Trophoblast cell (in vitro differentiated cells and primary cell): Measurements from ENCODE around the gene WIPF2.
"Not testable (repeated sequence)": the region's sequence is repeated elsewhere in the genome, so short reads cannot be mapped to it uniquely, and the experiment has no call there.

Experiments
- DNase-seq, 2 donors: peaks; one replicate each; pipeline ENCODE4 v3.0.0-alpha.2; 2016
- H2AFZ ChIP-seq: 2 replicates; pipeline ENCODE4 v1.6.1; 2013; ENCODE audit warnings: low read length, moderate library complexity, mild to moderate bottlenecking; ENCODE audit not compliant: insufficient read depth, poor library complexity
- H2AK5ac ChIP-seq: 2 replicates; pipeline ENCODE4 v1.6.1; 2013; ENCODE audit warnings: mild to moderate bottlenecking, low read length
- H2BK120ac ChIP-seq: 2 replicates; pipeline ENCODE4 v1.6.1; 2013; ENCODE audit warnings: low read length, mild to moderate bottlenecking, moderate library complexity; ENCODE audit not compliant: insufficient read depth, poor library complexity
- H2BK12ac ChIP-seq: 2 replicates; pipeline ENCODE4 v1.6.1; 2013; ENCODE audit warnings: mild to moderate bottlenecking, low read length, moderate library complexity
- H2BK5ac ChIP-seq: 2 replicates; pipeline ENCODE4 v1.6.1; 2013; ENCODE audit warnings: low read length, low read depth, moderate library complexity, mild to moderate bottlenecking; ENCODE audit not compliant: poor library complexity
- H3K14ac ChIP-seq: 2 replicates; pipeline ENCODE4 v1.6.1; 2013; ENCODE audit warnings: mild to moderate bottlenecking, low read length
- H3K18ac ChIP-seq: 2 replicates; pipeline ENCODE4 v1.6.1; 2013; ENCODE audit warnings: mild to moderate bottlenecking, low read length
- H3K23ac ChIP-seq: 2 replicates; pipeline ENCODE4 v1.6.1; 2013; ENCODE audit warnings: low read length
- H3K27ac ChIP-seq: 2 replicates; pipeline ENCODE4 v1.5.1; 2013; ENCODE audit warnings: low read depth, mild to moderate bottlenecking, inconsistent platforms, low read length, moderate library complexity
- H3K27me3 ChIP-seq: 2 replicates; pipeline ENCODE4 v1.6.1; 2013; ENCODE audit warnings: inconsistent platforms, mild to moderate bottlenecking, low read length, moderate library complexity; ENCODE audit not compliant: insufficient read depth
- H3K36me3 ChIP-seq, 2 experiments: 1 replicate in 1 of 2; 2 replicates in 1 of 2; pipeline ENCODE4 v1.6.1; 2013; ENCODE audit warnings: low read length in 2 of 2, mild to moderate bottlenecking in 2 of 2, moderate library complexity in 1 of 2; ENCODE audit not compliant: insufficient read depth in 2 of 2, control insufficient read depth in 1 of 2
- H3K4ac ChIP-seq: 2 replicates; pipeline ENCODE4 v1.6.1; 2013; ENCODE audit warnings: low read depth, mild to moderate bottlenecking, low read length, moderate library complexity
- H3K4me1 ChIP-seq, 2 experiments: 1 replicate in 1 of 2; 2 replicates in 1 of 2; pipeline ENCODE4 v1.6.1; 2013; ENCODE audit warnings: low read length in 2 of 2, mild to moderate bottlenecking in 2 of 2, moderate library complexity in 1 of 2; ENCODE audit not compliant: insufficient read depth in 2 of 2, control insufficient read depth in 1 of 2
- H3K4me2 ChIP-seq: 2 replicates; pipeline ENCODE4 v1.6.1; 2013; ENCODE audit warnings: inconsistent platforms, mild to moderate bottlenecking, low read length, moderate library complexity
- H3K4me3 ChIP-seq: 2 replicates; pipeline ENCODE4 v1.5.1; 2013; ENCODE audit warnings: mild to moderate bottlenecking, low read depth, low read length, inconsistent platforms
- H3K79me1 ChIP-seq: one replicate; pipeline ENCODE4 v1.6.1; 2013; ENCODE audit warnings: low read length
- H3K79me2 ChIP-seq: 2 replicates; pipeline ENCODE4 v1.6.1; 2013; ENCODE audit warnings: low read length, mild to moderate bottlenecking; ENCODE audit not compliant: control insufficient read depth, insufficient read depth, poor library complexity
- H3K9ac ChIP-seq: 2 replicates; pipeline ENCODE4 v1.6.1; 2013; ENCODE audit warnings: mild to moderate bottlenecking, low read length
- H3K9me3 ChIP-seq: 2 replicates; pipeline ENCODE4 v1.6.1; 2013; ENCODE audit warnings: low read depth, mild to moderate bottlenecking, control low read depth, inconsistent platforms, low read length; ENCODE audit not compliant: insufficient read depth
- H4K12ac ChIP-seq: 2 replicates; pipeline ENCODE4 v1.6.1; 2013; ENCODE audit warnings: low read depth, mild to moderate bottlenecking, low read length, moderate library complexity
- H4K8ac ChIP-seq: 2 replicates; pipeline ENCODE4 v1.6.1; 2013; ENCODE audit warnings: low read depth, mild to moderate bottlenecking, low read length, moderate library complexity
- H4K91ac ChIP-seq: one replicate; pipeline ENCODE4 v1.6.1; 2013; ENCODE audit warnings: low read depth, mild to moderate bottlenecking, low read length, moderate library complexity
- WGBS: extraction: QIAGEN DNeasy Blood & Tissue Kit; methylation state at CpG from one replicate; pipeline ENCODE4 v1.1.7; 2013; ENCODE audit warnings: missing lambda C conversion rate; ENCODE audit not compliant: insufficient read length, insufficient coverage; ENCODE audit errors: extremely low coverage; 5-methylcytosine and 5-hydroxymethylcytosine counted together

The WIPF2 gene

DNA sequence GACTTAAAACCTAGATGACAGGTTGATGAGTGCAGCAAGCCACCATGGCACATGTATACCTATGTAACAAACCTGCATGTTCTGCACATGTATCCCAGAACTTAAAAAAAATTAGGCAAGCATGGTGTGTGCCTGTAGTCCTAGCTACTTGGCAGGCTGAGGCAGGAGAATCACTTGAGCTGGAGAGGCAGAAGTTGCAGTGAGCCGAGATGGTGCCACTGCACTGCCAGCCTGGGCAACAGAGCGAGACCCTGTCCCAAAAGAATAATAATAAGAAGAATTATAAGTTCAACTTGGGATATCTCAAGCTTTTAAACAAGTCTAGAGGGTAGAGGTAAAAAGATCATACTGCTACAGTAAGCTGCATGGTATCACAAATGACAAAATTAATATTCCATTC, 78.4 kb downstream of the WIPF2 start:
- Histone ChIP-seq H3K23ac (no peak overlapping the region), H4K8ac (no peak overlapping the region), H3K9ac (no peak overlapping the region), H3K4me3 (no peak overlapping the region), H3K4me1 (no peaks in the 10 kb centered on the region), H3K18ac (no peak overlapping the region), H4K12ac (no peak overlapping the region), H3K36me3 (peaks cover 20 to 42% of the 10 kb centered on the region in 2 experiments), H3K79me2 (no peaks in the 10 kb centered on the region), H2AK5ac (no peak overlapping the region), H3K27me3 (no peaks in the 10 kb centered on the region), H3K4me2 (no peak overlapping the region), H3K27ac (no peak overlapping the region), H3K79me1 (no peaks in the 10 kb centered on the region), H2AFZ (no peak overlapping the region), H3K4ac (no peak overlapping the region), H2BK12ac (no peak overlapping the region), H4K91ac (no peak overlapping the region), H3K9me3 (no peaks in the 10 kb centered on the region), H2BK5ac (no peak overlapping the region), H3K14ac (no peak overlapping the region), H2BK120ac (no peak overlapping the region)
- WGBS = no CpG with 5 or more reads among the region's 2 CpGs
- no peak for DNase-seq

DNA sequence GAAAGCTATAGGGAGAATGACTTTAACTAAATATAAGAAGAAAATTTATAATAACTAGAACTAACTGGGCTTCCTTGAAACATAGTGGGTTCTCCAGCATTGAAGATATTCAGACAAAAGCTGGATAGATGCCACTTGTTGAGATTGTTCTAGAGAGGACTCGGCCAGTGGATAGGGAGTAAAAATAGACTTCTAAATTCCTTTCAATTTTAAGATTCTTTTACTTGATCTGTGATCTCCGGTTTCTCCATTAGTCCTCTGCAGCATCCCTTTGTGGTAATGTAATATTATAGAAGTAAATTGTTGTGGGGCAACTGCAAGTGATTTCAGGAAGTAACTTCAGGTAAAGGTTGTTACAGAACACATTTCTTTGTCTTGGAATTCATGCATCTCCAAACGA, 79.6 kb downstream of the WIPF2 start:
- H3K14ac ChIP-seq = no peak overlapping the region
- no peak overlapping the region for H3K4me2 ChIP-seq
- no peak overlapping the region for H3K4me3 ChIP-seq
- H2AFZ ChIP-seq = no peak overlapping the region
- H2BK5ac ChIP-seq = no peak overlapping the region
- no peak overlapping the region for H2AK5ac ChIP-seq
- no peaks in the 10 kb centered on the region for H3K4me1 ChIP-seq
- no peak overlapping the region for H4K91ac ChIP-seq
- H4K8ac ChIP-seq = no peak overlapping the region
- no peaks in the 10 kb centered on the region for H3K27me3 ChIP-seq
- H4K12ac ChIP-seq = no peak overlapping the region
- no peaks in the 10 kb centered on the region for H3K9me3 ChIP-seq
- H3K79me1 ChIP-seq = no peaks in the 10 kb centered on the region
- no peak overlapping the region for H3K4ac ChIP-seq
- peaks cover 16 to 46% of the 10 kb centered on the region in 2 experiments for H3K36me3 ChIP-seq
- H3K79me2 ChIP-seq = no peaks in the 10 kb centered on the region
- no peak overlapping the region for H3K27ac ChIP-seq
- no peak overlapping the region for H2BK12ac ChIP-seq
- H3K9ac ChIP-seq = no peak overlapping the region
- H3K18ac ChIP-seq = no peak overlapping the region
- no CpG with 5 or more reads among the region's 3 CpGs for WGBS
- no peak overlapping the region for H2BK120ac ChIP-seq
- H3K23ac ChIP-seq = no peak overlapping the region
- peak in 1 of 2 donors; percentile 55 for DNase-seq

DNA sequence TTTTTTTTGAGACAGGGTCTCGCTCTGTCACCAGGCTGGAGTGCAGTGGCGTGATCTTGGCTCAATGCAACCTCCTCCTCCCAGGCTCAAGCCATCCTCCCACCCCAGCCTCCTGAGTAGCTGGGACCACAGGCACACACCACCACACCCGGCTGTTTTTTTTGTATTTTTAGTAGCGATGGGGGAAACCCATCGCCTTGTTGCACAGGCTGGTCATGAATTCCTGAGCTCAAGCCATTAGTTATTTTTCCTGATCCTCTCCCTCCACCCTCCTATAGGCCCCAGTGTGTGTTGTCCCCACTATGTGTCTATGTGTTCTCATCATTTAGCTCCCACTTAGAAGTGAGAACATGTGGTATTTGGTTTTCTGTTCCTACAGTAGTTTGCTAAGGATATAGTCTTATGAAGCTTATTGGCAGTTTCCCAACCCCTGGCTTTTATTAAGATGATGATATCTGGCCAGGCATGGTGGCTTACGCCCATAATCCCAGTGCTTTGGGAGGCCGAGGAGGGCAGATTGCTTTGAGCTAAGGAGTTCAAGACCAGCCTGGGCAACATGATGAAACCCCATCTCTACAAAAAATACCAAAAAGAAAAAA, 80.2 kb downstream of the WIPF2 start:
- no CpG with 5 or more reads among the region's 7 CpGs for WGBS
- H3K9me3 ChIP-seq, H3K23ac ChIP-seq, H2BK12ac ChIP-seq, H2BK5ac ChIP-seq, H3K79me2 ChIP-seq, H3K9ac ChIP-seq, H3K4me3 ChIP-seq, H3K14ac ChIP-seq, H3K79me1 ChIP-seq, H4K91ac ChIP-seq, H3K4me1 ChIP-seq, H3K4ac ChIP-seq, H3K27me3 ChIP-seq, H3K27ac ChIP-seq, H3K4me2 ChIP-seq, H2BK120ac ChIP-seq, DNase-seq, H4K12ac ChIP-seq, H2AK5ac ChIP-seq, H4K8ac ChIP-seq, H2AFZ ChIP-seq, H3K18ac ChIP-seq: not testable (repeated sequence)
- H3K36me3 ChIP-seq = peaks cover 18 to 47% of the 10 kb centered on the region in 2 experiments

DNA sequence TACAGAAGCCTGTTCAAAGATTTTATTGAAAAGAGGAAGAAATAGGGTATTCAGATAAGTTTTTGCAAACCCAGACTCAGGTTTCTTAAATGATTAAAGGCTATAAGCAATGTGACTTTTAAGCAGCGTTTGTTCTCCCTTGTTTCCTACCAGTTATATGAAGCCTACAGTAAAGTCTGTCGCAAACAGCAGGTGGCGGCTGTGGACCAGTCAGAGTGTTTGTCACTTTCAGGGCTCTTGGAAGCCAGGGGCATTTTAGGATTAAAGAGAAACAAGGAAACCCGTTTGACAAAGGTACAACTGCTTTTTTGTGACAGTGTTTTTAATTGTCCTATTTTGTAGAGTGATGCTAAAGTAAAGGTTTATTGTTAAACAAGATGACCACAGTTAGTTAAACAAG, 82.2 kb downstream of the WIPF2 start:
- H2BK12ac ChIP-seq = no peak overlapping the region
- peaks cover 1% of the 10 kb centered on the region in 2 experiments for H3K4me1 ChIP-seq
- no peaks in the 10 kb centered on the region for H3K79me1 ChIP-seq
- no peak for DNase-seq
- H3K4me2 ChIP-seq = no peak overlapping the region
- H2AFZ ChIP-seq = no peak overlapping the region
- no peak overlapping the region for H3K14ac ChIP-seq
- no peak overlapping the region for H2AK5ac ChIP-seq
- H3K4me3 ChIP-seq = no peak overlapping the region
- no peaks in the 10 kb centered on the region for H3K9me3 ChIP-seq
- no peak overlapping the region for H3K4ac ChIP-seq
- no peak overlapping the region for H2BK120ac ChIP-seq
- no peak overlapping the region for H3K23ac ChIP-seq
- no peak overlapping the region for H3K27ac ChIP-seq
- no peak overlapping the region for H3K18ac ChIP-seq
- H3K9ac ChIP-seq = no peak overlapping the region
- no peak overlapping the region for H2BK5ac ChIP-seq
- H3K27me3 ChIP-seq = no peaks in the 10 kb centered on the region
- peaks cover 11 to 36% of the 10 kb centered on the region in 2 experiments for H3K36me3 ChIP-seq
- no peaks in the 10 kb centered on the region for H3K79me2 ChIP-seq
- H4K8ac ChIP-seq = no peak overlapping the region
- H4K91ac ChIP-seq = no peak overlapping the region
- no peak overlapping the region for H4K12ac ChIP-seq
- WGBS = no CpG with 5 or more reads among the region's 4 CpGs
